PFSK-1 (cell line): ENCODE results near the gene IRF2BP2.

Experiments used
- FOXP2 ChIP-seq: optimal IDR thresholded peaks from 2 replicates; pipeline ENCODE3; 2011; ENCODE audit warnings: borderline replicate concordance, control low read depth, inconsistent platforms; ENCODE audit not compliant: insufficient read depth; ENCODE audit errors: extremely low read length, extremely low read depth
- POLR2AphosphoS5 ChIP-seq: IDR thresholded peaks from 2 replicates; pipeline ENCODE4 v1.6.1; 2012; ENCODE audit warnings: low read depth, mild to moderate bottlenecking, control low read depth, low read length, moderate library complexity
- TAF1 ChIP-seq: IDR thresholded peaks from 2 replicates; pipeline ENCODE4 v1.6.1; 2012; ENCODE audit warnings: low read length, control low read depth, borderline replicate concordance; ENCODE audit not compliant: insufficient read depth
- TF ChIP-seq, protein P1 (sequence below), 2 experiments: IDR thresholded peaks; 2 replicates each; pipeline versions ENCODE4 v1.6.1 to v1.8.0; 2011 to 2012; ENCODE audit warnings: low read depth in 2 of 2, low read length in 2 of 2, control low read depth in 1 of 2, inconsistent platforms in 1 of 2, mild to moderate bottlenecking in 1 of 2, moderate library complexity in 1 of 2; ENCODE audit not compliant: insufficient read depth in 1 of 2

DNA sequence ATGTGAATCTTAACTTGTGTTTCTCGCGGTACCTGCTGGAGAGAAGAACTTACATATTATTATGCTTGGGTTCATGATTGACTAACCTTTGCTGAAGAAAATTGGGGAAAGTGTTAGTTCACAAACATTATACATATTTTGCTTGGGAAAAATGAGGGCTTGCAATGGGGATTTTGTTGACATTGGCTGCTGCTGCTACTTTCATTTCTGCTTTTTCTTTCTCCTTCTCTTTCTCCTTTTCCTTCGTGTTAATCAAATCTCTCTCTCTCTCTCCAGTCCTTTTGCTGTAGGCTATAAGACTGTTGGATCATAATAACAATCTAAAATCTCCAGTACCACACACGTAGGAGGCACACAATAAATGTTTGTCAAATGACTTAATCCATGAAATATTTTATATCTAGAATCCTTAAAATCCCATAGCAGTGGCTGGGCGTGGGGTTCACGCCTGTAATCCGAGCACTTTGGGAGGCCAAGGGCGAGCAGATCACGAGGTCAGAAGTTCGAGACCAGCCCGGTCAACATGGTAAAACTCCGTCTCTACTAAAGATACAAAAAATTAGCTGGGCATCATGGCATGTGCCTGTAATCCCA is 23.0 kb downstream of the IRF2BP2 start:
- TF ChIP-seq FOXP2 (no peak), POLR2AphosphoS5 (no peak), TAF1 (no peak)
- TF ChIP-seq, protein P1, sequence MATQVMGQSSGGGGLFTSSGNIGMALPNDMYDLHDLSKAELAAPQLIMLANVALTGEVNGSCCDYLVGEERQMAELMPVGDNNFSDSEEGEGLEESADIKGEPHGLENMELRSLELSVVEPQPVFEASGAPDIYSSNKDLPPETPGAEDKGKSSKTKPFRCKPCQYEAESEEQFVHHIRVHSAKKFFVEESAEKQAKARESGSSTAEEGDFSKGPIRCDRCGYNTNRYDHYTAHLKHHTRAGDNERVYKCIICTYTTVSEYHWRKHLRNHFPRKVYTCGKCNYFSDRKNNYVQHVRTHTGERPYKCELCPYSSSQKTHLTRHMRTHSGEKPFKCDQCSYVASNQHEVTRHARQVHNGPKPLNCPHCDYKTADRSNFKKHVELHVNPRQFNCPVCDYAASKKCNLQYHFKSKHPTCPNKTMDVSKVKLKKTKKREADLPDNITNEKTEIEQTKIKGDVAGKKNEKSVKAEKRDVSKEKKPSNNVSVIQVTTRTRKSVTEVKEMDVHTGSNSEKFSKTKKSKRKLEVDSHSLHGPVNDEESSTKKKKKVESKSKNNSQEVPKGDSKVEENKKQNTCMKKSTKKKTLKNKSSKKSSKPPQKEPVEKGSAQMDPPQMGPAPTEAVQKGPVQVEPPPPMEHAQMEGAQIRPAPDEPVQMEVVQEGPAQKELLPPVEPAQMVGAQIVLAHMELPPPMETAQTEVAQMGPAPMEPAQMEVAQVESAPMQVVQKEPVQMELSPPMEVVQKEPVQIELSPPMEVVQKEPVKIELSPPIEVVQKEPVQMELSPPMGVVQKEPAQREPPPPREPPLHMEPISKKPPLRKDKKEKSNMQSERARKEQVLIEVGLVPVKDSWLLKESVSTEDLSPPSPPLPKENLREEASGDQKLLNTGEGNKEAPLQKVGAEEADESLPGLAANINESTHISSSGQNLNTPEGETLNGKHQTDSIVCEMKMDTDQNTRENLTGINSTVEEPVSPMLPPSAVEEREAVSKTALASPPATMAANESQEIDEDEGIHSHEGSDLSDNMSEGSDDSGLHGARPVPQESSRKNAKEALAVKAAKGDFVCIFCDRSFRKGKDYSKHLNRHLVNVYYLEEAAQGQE (IDR thresholded peaks at IDR 0.05; ENCODE audit: insufficient read depth in 1 of 2, low read depth in 2 of 2, low read length in 2 of 2) = no peak
